Mononuclear cell (primary cell): Measurements from ENCODE around the gene CCR1. TPM values are rescaled to one million over a fixed set of nuclear protein-coding genes. Genes with fewer than 3 reads are reported as not detected.
A peak's percentile ranks its signal among the peaks of the same experiment; 100 is the strongest.
"Not testable (repeated sequence)": the region's sequence is repeated elsewhere in the genome, so short reads cannot be mapped to it uniquely, and the experiment has no call there.

ENCODE experiments used
- H3K27me3 ChIP-seq: 2 replicates; pipeline ENCODE4 v1.6.0; 2011; ENCODE audit warnings: low read length, control low read depth; ENCODE audit not compliant: insufficient read depth
- H3K4me1 ChIP-seq: 2 replicates; pipeline ENCODE4 v1.5.1; 2011; ENCODE audit warnings: mild to moderate bottlenecking, low read length, control low read depth; ENCODE audit not compliant: insufficient read depth
- H3K4me3 ChIP-seq: 2 replicates; pipeline ENCODE4 v1.5.1; 2011; ENCODE audit warnings: mild to moderate bottlenecking, low read length, moderate library complexity
- H3K9me3 ChIP-seq: 2 replicates; pipeline ENCODE4 v1.5.1; 2011; ENCODE audit warnings: low read depth, mild to moderate bottlenecking, control low read depth, low read length
- total RNA-seq: library from RNA; depleted of rRNA; stranded (reverse); fragments of >200 nt; gene quantifications from one replicate; pipeline ENCODE4 v1.2.3, GENCODE V29; 2012

The CCR1 gene
- total RNA-seq, 1 donor = 60.7 TPM

DNA sequence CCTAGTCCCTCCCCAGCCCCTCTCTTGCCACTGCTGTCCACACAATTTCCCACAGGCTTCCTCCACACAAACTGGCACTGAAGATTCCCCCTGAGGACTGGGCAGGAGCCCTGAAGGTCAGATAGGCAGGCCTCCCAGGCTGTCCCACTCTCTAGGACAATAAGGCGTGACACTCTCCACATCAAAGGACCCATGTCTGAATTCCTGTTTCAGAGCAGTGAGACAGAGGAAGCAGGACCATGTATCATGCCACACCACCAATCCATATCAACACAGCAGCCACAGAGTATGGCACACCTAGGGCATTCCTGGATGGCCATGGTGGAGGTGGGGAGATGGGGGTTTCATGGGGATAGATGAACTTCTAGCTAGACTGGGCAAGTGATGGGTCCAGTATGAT, 13.8 kb upstream of the CCR1 start:
- Histone ChIP-seq H3K27me3 (no peaks in the 10 kb centered on the region), H3K4me1 (peaks cover 42% of the 10 kb centered on the region), H3K4me3 (no peak overlapping the region), H3K9me3 (no peaks in the 10 kb centered on the region)

GRCh38 chr3:46221391-46221790, 13.3 kb upstream of the CCR1 start:
- H3K27me3 ChIP-seq = no peaks in the 10 kb centered on the region
- no peaks in the 10 kb centered on the region for H3K9me3 ChIP-seq
- no peak overlapping the region for H3K4me3 ChIP-seq
- H3K4me1 ChIP-seq = peaks cover 39% of the 10 kb centered on the region

DNA sequence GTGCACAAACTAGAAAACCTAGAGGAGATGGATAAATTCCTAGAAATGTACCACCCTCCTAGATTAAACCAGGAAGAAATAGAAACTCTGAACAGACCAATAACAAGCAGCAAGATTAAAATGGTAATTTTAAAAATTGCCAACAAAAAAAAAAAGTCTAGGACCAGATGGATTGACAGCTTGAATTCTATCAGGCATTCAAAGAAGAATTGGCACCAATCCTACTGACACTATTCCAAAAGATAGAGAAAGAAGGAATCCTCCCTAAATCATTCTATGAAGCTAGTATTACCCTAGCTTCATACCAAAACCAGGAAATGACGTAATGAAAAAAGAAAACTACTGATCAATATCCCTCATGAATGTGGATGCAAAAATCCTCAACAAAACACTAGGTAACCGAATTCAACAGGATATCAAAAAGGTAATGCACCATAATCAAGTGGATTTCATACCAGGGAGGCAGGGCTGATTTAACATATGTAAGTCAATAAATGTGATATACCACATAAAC, 10.1 kb upstream of the CCR1 start:
- Histone ChIP-seq H3K4me3 (no peak overlapping the region), H3K9me3 (no peaks in the 10 kb centered on the region), H3K27me3 (no peaks in the 10 kb centered on the region), H3K4me1 (peaks cover 45% of the 10 kb centered on the region)

GRCh38 chr3:46215810-46216414, 7.8 kb upstream of the CCR1 start:
- H3K4me3 ChIP-seq = no peak overlapping the region
- H3K4me1 ChIP-seq = peaks cover 36% of the 10 kb centered on the region
- H3K9me3 ChIP-seq = no peaks in the 10 kb centered on the region
- H3K27me3 ChIP-seq = no peaks in the 10 kb centered on the region

- peaks cover 39% of the 10 kb centered on the region for H3K4me1 ChIP-seq
- H3K9me3 ChIP-seq = no peaks in the 10 kb centered on the region
- H3K27me3 ChIP-seq = no peaks in the 10 kb centered on the region
- H3K4me3 ChIP-seq = no peak overlapping the region
Observed at GRCh38 chr3:46214751-46215352, 6.7 kb upstream of the CCR1 start.

- Histone ChIP-seq H3K4me1 (peaks cover 56% of the 10 kb centered on the region), H3K27me3 (no peaks in the 10 kb centered on the region), H3K9me3 (no peaks in the 10 kb centered on the region), H3K4me3 (no peak overlapping the region)
Observed at GRCh38 chr3:46213201-46213600, 5.1 kb upstream of the CCR1 start.

DNA sequence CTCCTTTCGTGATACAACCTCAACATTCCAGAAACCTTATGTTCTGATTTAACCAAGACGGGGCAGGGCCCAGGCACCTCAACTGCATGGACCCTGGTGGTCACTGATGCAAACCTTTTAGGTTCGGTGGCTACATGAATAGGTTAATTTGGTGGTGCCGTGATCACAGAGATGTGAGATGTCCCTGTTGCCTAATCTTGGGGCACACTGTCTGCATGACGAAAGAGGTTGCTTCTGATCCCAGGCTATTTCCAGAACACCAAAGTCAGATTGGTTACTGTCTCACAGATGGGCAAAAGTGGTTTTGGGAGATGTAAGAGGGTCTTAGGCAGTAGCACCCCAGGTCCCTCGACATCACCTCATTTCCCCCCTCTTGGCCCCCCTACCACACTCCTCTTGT, 4.0 kb upstream of the CCR1 start:
- no peaks in the 10 kb centered on the region for H3K9me3 ChIP-seq
- H3K4me3 ChIP-seq = no peak overlapping the region
- no peaks in the 10 kb centered on the region for H3K27me3 ChIP-seq
- peaks cover 66% of the 10 kb centered on the region for H3K4me1 ChIP-seq

- no peaks in the 10 kb centered on the region for H3K27me3 ChIP-seq
- no peaks in the 10 kb centered on the region for H3K9me3 ChIP-seq
- H3K4me3 ChIP-seq = no peak overlapping the region
- peaks cover 87% of the 10 kb centered on the region for H3K4me1 ChIP-seq
Observed at GRCh38 chr3:46209746-46210470, 1.8 kb upstream of the CCR1 start.

DNA sequence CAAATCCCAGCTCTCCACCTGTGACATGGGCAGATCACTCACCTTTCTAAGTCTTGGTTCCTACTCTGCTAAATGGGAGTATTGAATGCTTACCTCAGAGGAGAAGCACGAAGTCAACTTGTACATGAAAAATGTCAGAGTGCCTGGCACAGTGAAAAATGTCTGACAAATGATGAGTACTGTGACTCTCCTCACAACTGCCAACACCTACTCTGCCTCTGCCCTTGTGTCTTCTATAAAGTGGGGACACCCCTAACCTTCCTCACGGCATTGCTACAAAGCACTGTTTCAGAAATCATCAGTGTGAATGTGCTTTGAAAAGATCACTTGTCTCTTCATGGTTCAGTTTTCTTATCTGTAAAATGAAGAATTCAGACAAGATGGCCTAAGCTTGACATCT, 940 bp upstream of the CCR1 start:
- Histone ChIP-seq H3K4me3 (no peak overlapping the region), H3K27me3 (no peaks in the 10 kb centered on the region), H3K9me3 (no peaks in the 10 kb centered on the region), H3K4me1 (peaks cover 87% of the 10 kb centered on the region)

GRCh38 chr3:46207514-46207913, 599 bp downstream of the CCR1 start:
- Histone ChIP-seq H3K4me1 (peaks cover 87% of the 10 kb centered on the region), H3K4me3 (peak overlapping the region; percentile 79)
- H3K9me3 ChIP-seq, H3K27me3 ChIP-seq: not testable (repeated sequence)

- no peaks in the 10 kb centered on the region for H3K27me3 ChIP-seq
- no peaks in the 10 kb centered on the region for H3K9me3 ChIP-seq
- H3K4me3 ChIP-seq = peak overlapping the region; percentile 79
- peaks cover 91% of the 10 kb centered on the region for H3K4me1 ChIP-seq
Observed at GRCh38 chr3:46206282-46207015, 1.7 kb downstream of the CCR1 start.

DNA sequence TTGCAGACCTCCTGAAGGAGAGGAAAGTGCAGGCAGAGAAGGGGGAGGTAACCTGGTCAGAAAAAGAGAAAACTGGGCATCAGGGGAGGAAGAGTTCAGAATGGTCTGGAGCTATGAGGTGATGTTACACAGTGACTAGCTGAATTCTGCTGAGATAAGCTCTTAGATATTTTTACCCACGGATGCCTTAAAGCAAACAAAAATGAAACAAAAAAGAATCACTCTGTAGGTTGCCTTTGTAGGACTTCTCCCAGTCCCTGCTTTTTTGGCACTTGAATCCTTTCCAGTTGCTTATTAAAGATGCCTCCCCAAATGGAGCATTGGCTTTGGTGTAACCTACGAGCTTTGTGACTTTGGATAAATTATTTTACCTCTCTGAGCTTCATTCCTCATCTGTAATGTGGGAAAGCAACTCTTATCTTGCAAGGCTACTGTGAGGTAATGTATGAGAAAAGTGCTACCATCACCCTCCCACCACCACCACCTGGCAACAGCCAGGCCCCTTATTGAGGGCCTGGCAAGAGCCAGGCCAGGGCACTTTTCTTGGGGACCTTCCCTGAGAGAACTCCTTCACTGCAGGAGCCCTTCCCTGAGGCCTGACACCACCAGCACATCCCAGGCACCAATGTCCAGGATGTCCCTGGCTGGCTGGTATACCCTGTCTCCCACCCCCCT, 2.7 kb downstream of the CCR1 start:
- Histone ChIP-seq H3K4me3 (peak overlapping the region; percentile 79), H3K9me3 (no peaks in the 10 kb centered on the region), H3K27me3 (no peaks in the 10 kb centered on the region), H3K4me1 (peaks cover 94% of the 10 kb centered on the region)

GRCh38 chr3:46203681-46204080, 4.4 kb downstream of the CCR1 start:
- H3K27me3 ChIP-seq = no peaks in the 10 kb centered on the region
- H3K4me1 ChIP-seq = peaks cover 76% of the 10 kb centered on the region
- H3K4me3 ChIP-seq = no peak overlapping the region
- H3K9me3 ChIP-seq = no peaks in the 10 kb centered on the region

GRCh38 chr3:46202535-46202934, 5.6 kb downstream of the CCR1 start:
- H3K9me3 ChIP-seq = no peaks in the 10 kb centered on the region
- no peaks in the 10 kb centered on the region for H3K27me3 ChIP-seq
- peaks cover 65% of the 10 kb centered on the region for H3K4me1 ChIP-seq
- no peak overlapping the region for H3K4me3 ChIP-seq

- peaks cover 48% of the 10 kb centered on the region for H3K4me1 ChIP-seq
- no peaks in the 10 kb centered on the region for H3K27me3 ChIP-seq
- no peaks in the 10 kb centered on the region for H3K9me3 ChIP-seq
- H3K4me3 ChIP-seq = no peak overlapping the region
Observed at GRCh38 chr3:46200790-46201189, 7.3 kb downstream of the CCR1 start.
